Keratinocyte (primary cell): ENCODE data around the gene RDH16.

Source experiments
- EZH2 ChIP-seq: IDR thresholded peaks from one replicate; pipeline ENCODE4 v1.6.1; 2012; ENCODE audit warnings: inconsistent platforms, mild to moderate bottlenecking, low read length, moderate library complexity
- TF ChIP-seq, protein P1 (sequence below), 3 experiments: IDR thresholded peaks in 1 of 3; conservative IDR thresholded peaks in 1 of 3; optimal IDR thresholded peaks in 1 of 3; 2 replicates in 2 of 3; 3 replicates in 1 of 3; pipeline versions ENCODE3 to v1.5.1; 2011; ENCODE audit warnings: low read length in 3 of 3, mild to moderate bottlenecking in 3 of 3, moderate library complexity in 2 of 3, control low read depth in 1 of 3, inconsistent platforms in 1 of 3; ENCODE audit not compliant: insufficient read depth in 2 of 3; ENCODE audit errors: extremely low read depth in 1 of 3

DNA sequence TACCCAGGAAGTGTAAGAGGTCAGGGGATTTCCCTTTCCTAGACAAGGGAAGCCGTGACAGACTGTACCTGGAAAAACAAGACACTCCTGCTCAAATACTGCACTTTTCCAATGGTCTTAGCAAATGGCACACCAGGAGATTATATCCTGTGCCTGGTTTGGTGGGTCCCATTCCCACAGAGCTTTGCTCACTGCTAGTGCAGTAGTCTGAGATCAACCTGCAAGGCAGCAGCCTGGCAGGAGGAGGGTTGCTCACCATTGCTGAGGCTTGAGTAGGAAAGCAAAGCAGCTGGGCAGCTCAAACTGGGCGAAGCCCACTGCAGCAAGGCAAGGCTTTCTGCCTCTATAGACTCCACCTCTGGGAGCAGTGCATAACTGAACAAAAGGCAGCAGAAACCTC is 1.0 kb upstream of the RDH16 start:
- TF ChIP-seq, protein P1, sequence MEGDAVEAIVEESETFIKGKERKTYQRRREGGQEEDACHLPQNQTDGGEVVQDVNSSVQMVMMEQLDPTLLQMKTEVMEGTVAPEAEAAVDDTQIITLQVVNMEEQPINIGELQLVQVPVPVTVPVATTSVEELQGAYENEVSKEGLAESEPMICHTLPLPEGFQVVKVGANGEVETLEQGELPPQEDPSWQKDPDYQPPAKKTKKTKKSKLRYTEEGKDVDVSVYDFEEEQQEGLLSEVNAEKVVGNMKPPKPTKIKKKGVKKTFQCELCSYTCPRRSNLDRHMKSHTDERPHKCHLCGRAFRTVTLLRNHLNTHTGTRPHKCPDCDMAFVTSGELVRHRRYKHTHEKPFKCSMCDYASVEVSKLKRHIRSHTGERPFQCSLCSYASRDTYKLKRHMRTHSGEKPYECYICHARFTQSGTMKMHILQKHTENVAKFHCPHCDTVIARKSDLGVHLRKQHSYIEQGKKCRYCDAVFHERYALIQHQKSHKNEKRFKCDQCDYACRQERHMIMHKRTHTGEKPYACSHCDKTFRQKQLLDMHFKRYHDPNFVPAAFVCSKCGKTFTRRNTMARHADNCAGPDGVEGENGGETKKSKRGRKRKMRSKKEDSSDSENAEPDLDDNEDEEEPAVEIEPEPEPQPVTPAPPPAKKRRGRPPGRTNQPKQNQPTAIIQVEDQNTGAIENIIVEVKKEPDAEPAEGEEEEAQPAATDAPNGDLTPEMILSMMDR (optimal IDR thresholded peaks at IDR 0.05 in 1 of 3, IDR thresholded peaks at IDR 0.05 in 1 of 3, conservative IDR thresholded peaks at IDR 0.05 in 1 of 3; ENCODE audit: extremely low read depth in 1 of 3, insufficient read depth in 2 of 3, low read length in 3 of 3) = no peak
- no peak for TF ChIP-seq EZH2
